HepG2 (cell line): ENCODE data around the gene RAB9A.

Experiments used
- ATF1 ChIP-seq: IDR thresholded peaks from 2 replicates; pipeline ENCODE4 v1.6.1; 2016; ENCODE audit warnings: mild to moderate bottlenecking, control low read depth
- FOSL1 ChIP-seq: sonication (generic); formaldehyde crosslinking; IDR thresholded peaks from 2 replicates; pipeline ENCODE4 v1.9.0; 2021; ENCODE audit warnings: missing genetic modification reagents, borderline replicate concordance
- KLF9 ChIP-seq: IDR thresholded peaks from 2 replicates; pipeline ENCODE4 v1.6.1; 2016; ENCODE audit warnings: low read depth
- LCORL ChIP-seq, 2 experiments: fragments of 450-650 bp in 1 of 2; sonication (generic) in 1 of 2; formaldehyde crosslinking in 1 of 2; IDR thresholded peaks; 2 replicates each; pipeline versions ENCODE4 v1.5.0 to v1.6.1; 2017 to 2020; ENCODE audit warnings: antibody characterized with exemption in 1 of 2, missing genetic modification reagents in 1 of 2
- MXD4 ChIP-seq: IDR thresholded peaks from 2 replicates; pipeline ENCODE4 v1.6.1; 2016; ENCODE audit warnings: mild to moderate bottlenecking, missing biosample characterization, missing genetic modification reagents
- NCOR1 ChIP-seq: fragments of 200-600 bp; sonication (generic); IDR thresholded peaks from 2 replicates; pipeline ENCODE4 v1.7.0; 2017; ENCODE audit warnings: antibody characterized with exemption, low read length, borderline replicate concordance
- NFIC ChIP-seq: IDR thresholded peaks from 2 replicates; pipeline ENCODE4 v1.6.1; 2012; ENCODE audit warnings: mild to moderate bottlenecking, low read length, inconsistent platforms
- YY1 ChIP-seq: IDR thresholded peaks from 2 replicates; pipeline ENCODE4 v1.6.1; 2011; ENCODE audit warnings: low read length, low read depth, moderate library complexity, mild to moderate bottlenecking; ENCODE audit not compliant: insufficient read depth, insufficient replicate concordance
- ZNF746 ChIP-seq: sonication (generic); formaldehyde crosslinking; IDR thresholded peaks from 2 replicates; pipeline ENCODE4 v1.8.0; 2022; ENCODE audit warnings: mild to moderate bottlenecking, missing genetic modification reagents
- ZSCAN31 ChIP-seq: sonication (generic); formaldehyde crosslinking; IDR thresholded peaks from 2 replicates; pipeline ENCODE4 v1.5.0; 2020; ENCODE audit warnings: low read depth, mild to moderate bottlenecking, missing genetic modification reagents
- TF ChIP-seq, protein P1 (sequence below): sonication (generic); formaldehyde crosslinking; IDR thresholded peaks from 2 replicates; pipeline ENCODE4 v1.5.0; 2020; ENCODE audit warnings: mild to moderate bottlenecking, missing genetic modification reagents
- TF ChIP-seq, protein P2 (sequence below): sonication (generic); formaldehyde crosslinking; IDR thresholded peaks from 2 replicates; pipeline ENCODE4 v1.8.0; 2022; ENCODE audit warnings: mild to moderate bottlenecking, missing genetic modification reagents, moderate library complexity

DNA sequence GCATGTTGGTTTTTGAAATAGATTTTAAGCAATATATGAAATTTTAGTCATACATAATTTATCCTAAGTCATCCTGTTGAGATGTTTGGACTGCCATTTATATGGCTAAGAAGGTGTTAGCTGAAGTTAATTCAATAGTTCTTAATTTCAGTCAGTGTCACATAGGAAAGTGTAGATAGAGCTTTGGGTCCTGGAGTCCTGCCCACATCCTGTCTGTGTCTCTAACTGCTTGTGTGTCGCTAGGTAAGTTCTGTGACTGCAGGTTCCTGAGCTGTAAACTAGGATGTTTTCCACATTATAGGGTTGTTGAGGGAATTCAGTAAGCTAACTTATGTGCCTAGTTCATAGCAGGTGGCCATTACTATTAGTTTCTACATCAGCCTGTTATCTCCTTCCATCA lies 66.3 kb downstream of the RAB9A start:
- no peak for TF ChIP-seq MXD4 (CRISPR knock-in tag)
- TF ChIP-seq KLF9 (CRISPR knock-in tag): no peak
- TF ChIP-seq FOSL1 (CRISPR knock-in tag): no peak
- TF ChIP-seq, protein P1, sequence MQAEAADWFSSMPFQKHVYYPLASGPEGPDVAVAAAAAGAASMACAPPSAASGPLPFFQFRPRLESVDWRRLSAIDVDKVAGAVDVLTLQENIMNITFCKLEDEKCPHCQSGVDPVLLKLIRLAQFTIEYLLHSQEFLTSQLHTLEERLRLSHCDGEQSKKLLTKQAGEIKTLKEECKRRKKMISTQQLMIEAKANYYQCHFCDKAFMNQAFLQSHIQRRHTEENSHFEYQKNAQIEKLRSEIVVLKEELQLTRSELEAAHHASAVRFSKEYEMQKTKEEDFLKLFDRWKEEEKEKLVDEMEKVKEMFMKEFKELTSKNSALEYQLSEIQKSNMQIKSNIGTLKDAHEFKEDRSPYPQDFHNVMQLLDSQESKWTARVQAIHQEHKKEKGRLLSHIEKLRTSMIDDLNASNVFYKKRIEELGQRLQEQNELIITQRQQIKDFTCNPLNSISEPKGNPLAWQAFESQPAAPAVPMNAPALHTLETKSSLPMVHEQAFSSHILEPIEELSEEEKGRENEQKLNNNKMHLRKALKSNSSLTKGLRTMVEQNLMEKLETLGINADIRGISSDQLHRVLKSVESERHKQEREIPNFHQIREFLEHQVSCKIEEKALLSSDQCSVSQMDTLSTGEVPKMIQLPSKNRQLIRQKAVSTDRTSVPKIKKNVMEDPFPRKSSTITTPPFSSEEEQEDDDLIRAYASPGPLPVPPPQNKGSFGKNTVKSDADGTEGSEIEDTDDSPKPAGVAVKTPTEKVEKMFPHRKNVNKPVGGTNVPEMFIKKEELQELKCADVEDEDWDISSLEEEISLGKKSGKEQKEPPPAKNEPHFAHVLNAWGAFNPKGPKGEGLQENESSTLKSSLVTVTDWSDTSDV (CRISPR knock-in tag): no peak
- TF ChIP-seq ATF1 (CRISPR knock-in tag): no peak
- TF ChIP-seq, protein P2, sequence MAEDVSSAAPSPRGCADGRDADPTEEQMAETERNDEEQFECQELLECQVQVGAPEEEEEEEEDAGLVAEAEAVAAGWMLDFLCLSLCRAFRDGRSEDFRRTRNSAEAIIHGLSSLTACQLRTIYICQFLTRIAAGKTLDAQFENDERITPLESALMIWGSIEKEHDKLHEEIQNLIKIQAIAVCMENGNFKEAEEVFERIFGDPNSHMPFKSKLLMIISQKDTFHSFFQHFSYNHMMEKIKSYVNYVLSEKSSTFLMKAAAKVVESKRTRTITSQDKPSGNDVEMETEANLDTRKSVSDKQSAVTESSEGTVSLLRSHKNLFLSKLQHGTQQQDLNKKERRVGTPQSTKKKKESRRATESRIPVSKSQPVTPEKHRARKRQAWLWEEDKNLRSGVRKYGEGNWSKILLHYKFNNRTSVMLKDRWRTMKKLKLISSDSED (CRISPR knock-in tag): no peak
- no peak for TF ChIP-seq NCOR1
- TF ChIP-seq NFIC: no peak
- no peak for TF ChIP-seq LCORL (IDR thresholded peaks at IDR 0.05)
- TF ChIP-seq LCORL (CRISPR knock-in tag; IDR thresholded peaks at IDR 0.05): no peak
- no peak for TF ChIP-seq ZSCAN31 (CRISPR knock-in tag)
- no peak for TF ChIP-seq YY1
- no peak for TF ChIP-seq ZNF746 (CRISPR knock-in tag)
